Adrenal gland (tissue), 5 donors: Measurements from ENCODE around the gene DGCR8.

Experiments
- POLR2A ChIP-seq, 2 donors: fragments of 450-650 bp; IDR thresholded peaks; one replicate each; pipeline ENCODE4 v1.6.1; 2017; ENCODE audit warnings: antibody characterized with exemption in 2 of 2, mild to moderate bottlenecking in 2 of 2, moderate library complexity in 1 of 2
- TF ChIP-seq, protein P1 (sequence below), 6 experiments: fragments of 450-650 bp in 4 of 6; fragments of 200-600 bp in 2 of 6; sonication (generic) in 1 of 6; IDR thresholded peaks; 1 replicate in 5 of 6; 2 replicates in 1 of 6; pipeline versions ENCODE4 v1.5.1 to v1.8.0; 2016 to 2021; ENCODE audit warnings: antibody characterized with exemption in 6 of 6, mild to moderate bottlenecking in 2 of 6, moderate library complexity in 1 of 6
- donor health status: DM: no; HTN: no; CAD: no.

DNA sequence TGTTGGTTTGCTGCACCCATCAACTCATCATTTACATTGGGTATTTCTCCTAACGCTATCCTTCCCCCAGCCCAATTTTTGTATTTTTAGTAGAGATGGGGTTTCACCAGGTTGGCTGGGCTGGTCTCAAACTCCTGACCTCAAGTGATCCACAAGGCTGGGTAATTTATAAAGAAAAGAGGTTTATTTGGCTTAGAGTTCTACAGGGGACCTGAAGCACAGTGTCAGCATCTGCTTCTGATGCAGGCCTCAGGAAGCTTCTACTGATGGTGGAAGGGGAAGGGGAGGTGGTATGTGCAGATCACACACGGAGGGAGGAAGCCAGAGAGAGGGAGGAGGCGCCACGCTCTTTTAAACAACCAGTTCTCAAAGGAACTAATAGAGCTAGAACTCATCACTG, 33.3 kb upstream of the DGCR8 start:
- no peak for TF ChIP-seq POLR2A (IDR thresholded peaks at IDR 0.05)
- TF ChIP-seq, protein P1, sequence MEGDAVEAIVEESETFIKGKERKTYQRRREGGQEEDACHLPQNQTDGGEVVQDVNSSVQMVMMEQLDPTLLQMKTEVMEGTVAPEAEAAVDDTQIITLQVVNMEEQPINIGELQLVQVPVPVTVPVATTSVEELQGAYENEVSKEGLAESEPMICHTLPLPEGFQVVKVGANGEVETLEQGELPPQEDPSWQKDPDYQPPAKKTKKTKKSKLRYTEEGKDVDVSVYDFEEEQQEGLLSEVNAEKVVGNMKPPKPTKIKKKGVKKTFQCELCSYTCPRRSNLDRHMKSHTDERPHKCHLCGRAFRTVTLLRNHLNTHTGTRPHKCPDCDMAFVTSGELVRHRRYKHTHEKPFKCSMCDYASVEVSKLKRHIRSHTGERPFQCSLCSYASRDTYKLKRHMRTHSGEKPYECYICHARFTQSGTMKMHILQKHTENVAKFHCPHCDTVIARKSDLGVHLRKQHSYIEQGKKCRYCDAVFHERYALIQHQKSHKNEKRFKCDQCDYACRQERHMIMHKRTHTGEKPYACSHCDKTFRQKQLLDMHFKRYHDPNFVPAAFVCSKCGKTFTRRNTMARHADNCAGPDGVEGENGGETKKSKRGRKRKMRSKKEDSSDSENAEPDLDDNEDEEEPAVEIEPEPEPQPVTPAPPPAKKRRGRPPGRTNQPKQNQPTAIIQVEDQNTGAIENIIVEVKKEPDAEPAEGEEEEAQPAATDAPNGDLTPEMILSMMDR (IDR thresholded peaks at IDR 0.05), result no peak
